PC-9 (cell line): ENCODE data around the gene RPTOR. TPM values are rescaled to one million over a fixed set of nuclear protein-coding genes. Genes with fewer than 3 reads are reported as not detected.

Experiments used
- BruUV-seq: library from RNA; stranded (reverse); fragments of 400-500 nt; replicated peaks from 2 replicates; lab custom pipeline; 2021; lab: Mats Ljungman, UMichigan
- CTCF ChIA-PET: fragments of 300-600 bp; sonication (Branson Sonifier 250); formaldehyde crosslinking; loops from one replicate; lab custom pipeline; 2022; ENCODE audit warnings: antibody characterized with exemption; lab: Charles Lee
- POLR2A ChIA-PET: fragments of 300-600 bp; sonication (Branson Sonifier 250); formaldehyde crosslinking; loops from one replicate; lab custom pipeline; 2022; ENCODE audit warnings: antibody characterized with exemption; ENCODE audit not compliant: unreplicated experiment; lab: Charles Lee
- DNase-seq, 2 experiments: peaks; one replicate each; pipeline versions ENCODE4 v3.0.0 to v3.0.0-alpha.2; 2015 to 2022; ENCODE audit warnings: mixed read lengths in 1 of 2
- H2AFZ ChIP-seq: fragments of 200-600 bp; sonication (generic); 2 replicates; pipeline ENCODE4 v1.8.1; 2017; ENCODE audit warnings: antibody characterized with exemption
- H3F3A ChIP-seq: fragments of 200-600 bp; sonication (generic); 2 replicates; pipeline ENCODE4 v1.8.1; 2017; ENCODE audit warnings: antibody characterized with exemption, mild to moderate bottlenecking, low read depth; ENCODE audit not compliant: insufficient read depth
- H3K27ac ChIP-seq: fragments of 200-600 bp; sonication (generic); 2 replicates; pipeline ENCODE4 v1.6.1; 2016; ENCODE audit warnings: mixed run types
- H3K27me3 ChIP-seq: fragments of 200-600 bp; sonication (generic); 2 replicates; pipeline ENCODE4 v1.6.1; 2016; ENCODE audit warnings: low read depth, mixed run types; ENCODE audit not compliant: insufficient read depth
- H3K36me3 ChIP-seq: fragments of 200-600 bp; sonication (generic); 2 replicates; pipeline ENCODE4 v1.6.1; 2016; ENCODE audit warnings: low read depth, mixed run types
- H3K4me1 ChIP-seq: fragments of 200-600 bp; sonication (generic); replicated peaks from 2 replicates; pipeline ENCODE4 v1.6.1; 2016; ENCODE audit warnings: mixed run types; ENCODE audit not compliant: insufficient read depth
- H3K4me2 ChIP-seq: fragments of 200-600 bp; sonication (generic); 2 replicates; pipeline ENCODE4 v1.6.1; 2017; ENCODE audit warnings: mixed run types
- H3K4me3 ChIP-seq: fragments of 200-600 bp; sonication (generic); 2 replicates; pipeline ENCODE4 v1.6.1; 2016; ENCODE audit warnings: mixed run types
- H3K79me2 ChIP-seq: fragments of 200-600 bp; sonication (generic); 2 replicates; pipeline ENCODE4 v1.6.1; 2017; ENCODE audit warnings: low read depth, mixed run types
- H3K9me2 ChIP-seq: fragments of 200-600 bp; sonication (generic); 2 replicates; pipeline ENCODE4 v1.8.1; 2017; ENCODE audit warnings: mild to moderate bottlenecking; ENCODE audit not compliant: insufficient read depth
- H3K9me3 ChIP-seq: fragments of 200-600 bp; sonication (generic); 2 replicates; pipeline ENCODE4 v1.8.1; 2016; ENCODE audit warnings: low read depth; ENCODE audit not compliant: insufficient read depth
- H4K20me1 ChIP-seq: fragments of 200-600 bp; sonication (generic); 2 replicates; pipeline ENCODE4 v1.8.1; 2017; ENCODE audit not compliant: insufficient read depth
- EZH2 ChIP-seq: fragments of 200-600 bp; sonication (generic); IDR thresholded peaks from 2 replicates; pipeline ENCODE4 v1.8.0; 2017; ENCODE audit warnings: antibody characterized with exemption, low read depth
- intact Hi-C: fragments of 100-400 bp; cut with micrococcal nuclease; formaldehyde crosslinking; loops from one replicate; pipeline ENCODE4 v1.10.0; 2022; ENCODE audit not compliant: unreplicated experiment
- total RNA-seq: library from RNA; stranded (reverse); gene quantifications from 2 replicates; pipeline ENCODE4 v1.2.3, GENCODE V29; 2021
- TF ChIP-seq, protein P1 (sequence below): fragments of 200-600 bp; sonication (generic); conservative IDR thresholded peaks from 2 replicates; pipeline ENCODE4 v1.6.1; 2017; ENCODE audit warnings: mixed run types, antibody characterized with exemption, mild to moderate bottlenecking, moderate library complexity

Gene RPTOR
- total RNA-seq, 1 experiment from 2014 or later, result 50.8 TPM

DNA sequence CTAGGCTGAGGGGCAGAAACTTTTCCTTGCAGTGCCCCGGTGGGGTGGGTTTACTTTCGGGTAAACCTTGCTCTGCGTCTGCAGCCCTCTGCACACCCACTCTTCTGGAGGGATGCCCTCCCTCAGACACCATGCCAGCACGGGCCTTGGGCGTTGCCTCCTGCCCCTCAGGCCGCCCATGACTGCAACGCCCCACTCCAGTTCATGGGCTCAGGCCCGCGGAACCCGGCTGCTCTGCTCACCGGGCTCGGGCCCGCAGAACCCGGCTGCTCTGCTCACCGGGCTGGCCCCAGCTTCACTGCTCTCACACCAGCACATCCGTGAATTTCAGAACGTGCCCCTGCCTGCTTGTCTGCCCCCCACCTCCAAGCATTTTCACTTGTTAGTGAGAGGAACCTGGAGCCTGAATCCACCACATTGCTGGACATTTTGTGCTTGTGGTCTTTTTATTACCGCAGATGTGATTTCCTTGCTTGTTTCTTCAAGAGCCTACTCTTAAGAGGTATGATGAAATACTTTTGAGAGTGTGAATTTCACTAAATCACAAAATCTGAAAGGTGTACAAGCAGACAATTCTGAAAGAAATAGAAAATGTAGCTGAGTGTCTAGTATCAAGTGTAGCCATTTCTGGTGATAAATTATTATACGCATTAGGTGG is 130.9 kb downstream of the RPTOR start:
- Histone ChIP-seq H3K27ac (no peak overlapping the region), H3K9me3 (no peaks in the 10 kb centered on the region), H2AFZ (no peak overlapping the region), H3K4me2 (no peak overlapping the region), H3K4me3 (no peak overlapping the region), H4K20me1 (no peaks in the 10 kb centered on the region), H3K79me2 (0 out of 2 replicates have a peak, but pooled peaks cover 5% of the 10 kb centered on the region), H3K9me2 (no peaks in the 10 kb centered on the region), H3K36me3 (no peaks in the 10 kb centered on the region), H3K4me1 (no peaks in the 10 kb centered on the region), H3K27me3 (no peaks in the 10 kb centered on the region), H3F3A (no peaks in the 10 kb centered on the region)
- intact Hi-C loops, result no loop called here
- CTCF ChIA-PET, result no interaction called here
- DNase-seq, result no peak
- TF ChIP-seq EZH2, result no peak
- TF ChIP-seq, protein P1, sequence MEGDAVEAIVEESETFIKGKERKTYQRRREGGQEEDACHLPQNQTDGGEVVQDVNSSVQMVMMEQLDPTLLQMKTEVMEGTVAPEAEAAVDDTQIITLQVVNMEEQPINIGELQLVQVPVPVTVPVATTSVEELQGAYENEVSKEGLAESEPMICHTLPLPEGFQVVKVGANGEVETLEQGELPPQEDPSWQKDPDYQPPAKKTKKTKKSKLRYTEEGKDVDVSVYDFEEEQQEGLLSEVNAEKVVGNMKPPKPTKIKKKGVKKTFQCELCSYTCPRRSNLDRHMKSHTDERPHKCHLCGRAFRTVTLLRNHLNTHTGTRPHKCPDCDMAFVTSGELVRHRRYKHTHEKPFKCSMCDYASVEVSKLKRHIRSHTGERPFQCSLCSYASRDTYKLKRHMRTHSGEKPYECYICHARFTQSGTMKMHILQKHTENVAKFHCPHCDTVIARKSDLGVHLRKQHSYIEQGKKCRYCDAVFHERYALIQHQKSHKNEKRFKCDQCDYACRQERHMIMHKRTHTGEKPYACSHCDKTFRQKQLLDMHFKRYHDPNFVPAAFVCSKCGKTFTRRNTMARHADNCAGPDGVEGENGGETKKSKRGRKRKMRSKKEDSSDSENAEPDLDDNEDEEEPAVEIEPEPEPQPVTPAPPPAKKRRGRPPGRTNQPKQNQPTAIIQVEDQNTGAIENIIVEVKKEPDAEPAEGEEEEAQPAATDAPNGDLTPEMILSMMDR, result no peak
- BruUV-seq, result no TSS peak
- POLR2A ChIA-PET, result no interaction called here

DNA sequence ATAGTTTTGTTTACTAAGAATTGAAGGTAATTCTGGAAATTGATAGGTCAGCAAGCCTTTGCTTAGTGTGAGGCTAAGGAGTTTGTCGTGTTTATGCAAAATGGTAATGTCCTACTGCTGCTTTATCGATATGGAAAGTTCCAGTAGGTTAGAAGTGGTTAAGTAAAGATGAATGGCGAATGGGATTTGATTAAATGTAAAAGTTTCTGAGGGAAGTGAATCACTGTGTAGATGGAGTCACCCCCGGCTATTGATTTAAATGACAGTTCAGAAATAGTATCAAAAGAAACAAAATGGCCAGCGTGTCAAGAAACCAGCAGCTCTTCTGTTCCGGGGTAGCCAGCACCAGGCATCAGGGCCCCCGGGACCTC is 131.4 kb downstream of the RPTOR start:
- CTCF ChIA-PET, result no interaction called here
- no peaks in the 10 kb centered on the region for H3K4me1 ChIP-seq

DNA sequence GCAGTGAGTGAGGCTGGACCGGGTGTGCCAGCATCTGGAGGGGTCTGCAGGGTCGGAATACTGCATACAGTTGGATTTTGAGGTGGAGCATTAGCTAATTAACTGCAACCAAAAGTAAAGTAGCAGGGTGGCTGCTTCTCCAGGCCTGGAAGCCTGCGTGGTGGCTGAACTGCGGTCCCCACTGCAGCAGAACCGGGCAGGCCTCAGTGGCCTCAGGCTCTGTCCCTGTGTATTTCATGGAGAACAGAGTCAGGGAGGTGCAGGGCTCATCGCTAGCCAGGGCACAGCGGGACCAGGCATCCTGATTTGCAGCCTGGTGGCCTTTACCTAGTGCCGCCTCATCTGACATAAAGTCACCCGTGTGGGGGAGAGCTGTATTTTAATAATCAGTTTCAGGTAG is 131.9 kb downstream of the RPTOR start:
- BruUV-seq, result no TSS peak
- Histone ChIP-seq H3K27ac (no peak overlapping the region), H3F3A (no peaks in the 10 kb centered on the region), H3K4me2 (no peak overlapping the region), H3K9me2 (no peaks in the 10 kb centered on the region), H3K27me3 (no peaks in the 10 kb centered on the region), H3K9me3 (no peaks in the 10 kb centered on the region), H3K36me3 (no peaks in the 10 kb centered on the region), H3K79me2 (0 out of 2 replicates have a peak, but pooled peaks cover 5% of the 10 kb centered on the region), H4K20me1 (no peaks in the 10 kb centered on the region), H3K4me1 (no peaks in the 10 kb centered on the region), H3K4me3 (no peak overlapping the region), H2AFZ (no peak overlapping the region)
- no peak for TF ChIP-seq EZH2
- TF ChIP-seq, protein P1, result no peak
- CTCF ChIA-PET, result no interaction called here
- intact Hi-C loops, result no loop called here
- POLR2A ChIA-PET, result no interaction called here
- no peak for DNase-seq

More for the DNA sequence above, 131.4 kb downstream of the RPTOR start:
- intact Hi-C loops, result no loop called here
- no peak overlapping the region for H3K4me3 ChIP-seq
- TF ChIP-seq, protein P1, result no peak
- no peak for TF ChIP-seq EZH2
- H3K9me3 ChIP-seq, result no peaks in the 10 kb centered on the region
- no peaks in the 10 kb centered on the region for H3K27me3 ChIP-seq
- H2AFZ ChIP-seq, result no peak overlapping the region
- no peak for DNase-seq
- no peaks in the 10 kb centered on the region for H3F3A ChIP-seq
- no peak overlapping the region for H3K4me2 ChIP-seq
- H4K20me1 ChIP-seq, result no peaks in the 10 kb centered on the region
- no peak overlapping the region for H3K27ac ChIP-seq
- H3K9me2 ChIP-seq, result no peaks in the 10 kb centered on the region
- H3K79me2 ChIP-seq, result 0 out of 2 replicates have a peak, but pooled peaks cover 5% of the 10 kb centered on the region
- no peaks in the 10 kb centered on the region for H3K36me3 ChIP-seq
- POLR2A ChIA-PET, result no interaction called here
- BruUV-seq, result no TSS peak
